H9 (cell line): ENCODE results near the gene KCNAB2. TPM values are rescaled to one million over a fixed set of nuclear protein-coding genes. Genes with fewer than 3 reads are reported as not detected.

Experiments
- DNase-seq: peaks from one replicate; pipeline ENCODE4 v3.0.0-alpha.2; 2017
- H2AFZ ChIP-seq: one replicate; pipeline ENCODE4 v1.6.1; 2013; ENCODE audit warnings: mild to moderate bottlenecking, low read length, control low read depth, moderate library complexity
- H2AK5ac ChIP-seq: 2 replicates; pipeline ENCODE4 v1.6.1; 2013; ENCODE audit warnings: low read length, control low read depth, mixed read lengths; ENCODE audit not compliant: insufficient read length
- H2BK120ac ChIP-seq: one replicate; pipeline ENCODE4 v1.6.1; 2013; ENCODE audit warnings: low read depth, mild to moderate bottlenecking, low read length, control low read depth, inconsistent platforms; ENCODE audit not compliant: poor library complexity, severe bottlenecking
- H2BK12ac ChIP-seq: 2 replicates; pipeline ENCODE4 v1.6.1; 2013; ENCODE audit warnings: low read length, control low read depth, mixed read lengths, low read depth; ENCODE audit not compliant: insufficient read length
- H2BK15ac ChIP-seq: 2 replicates; pipeline ENCODE4 v1.6.1; 2013; ENCODE audit warnings: low read depth, low read length, control low read depth
- H2BK20ac ChIP-seq: one replicate; pipeline ENCODE4 v1.6.1; 2013; ENCODE audit warnings: low read depth, mild to moderate bottlenecking, low read length, control low read depth, inconsistent platforms; ENCODE audit not compliant: poor library complexity, severe bottlenecking
- H2BK5ac ChIP-seq: 2 replicates; pipeline ENCODE4 v1.6.1; 2013; ENCODE audit warnings: low read length, control low read depth, mixed read lengths; ENCODE audit not compliant: insufficient read length
- H3K14ac ChIP-seq: 2 replicates; pipeline ENCODE4 v1.6.1; 2013; ENCODE audit warnings: low read length, control low read depth; ENCODE audit not compliant: insufficient read depth
- H3K18ac ChIP-seq: 2 replicates; pipeline ENCODE4 v1.6.1; 2013; ENCODE audit warnings: low read depth, mild to moderate bottlenecking, mixed read lengths, low read length, control low read depth; ENCODE audit not compliant: insufficient read length
- H3K23ac ChIP-seq: 2 replicates; pipeline ENCODE4 v1.6.1; 2013; ENCODE audit warnings: low read length, control low read depth, mixed read lengths, low read depth; ENCODE audit not compliant: insufficient read length
- H3K23me2 ChIP-seq: 2 replicates; pipeline ENCODE4 v1.6.1; 2013; ENCODE audit warnings: low read depth, mild to moderate bottlenecking, mixed read lengths, low read length, control low read depth; ENCODE audit not compliant: insufficient read length, poor library complexity, severe bottlenecking
- H3K27ac ChIP-seq: 2 replicates; pipeline ENCODE4 v1.5.1; 2013; ENCODE audit warnings: low read length, control low read depth, mixed read lengths, low read depth; ENCODE audit not compliant: insufficient read length
- H3K27me3 ChIP-seq: 2 replicates; pipeline ENCODE4 v1.6.1; 2013; ENCODE audit warnings: low read length, control low read depth, inconsistent platforms; ENCODE audit not compliant: insufficient read depth
- H3K4ac ChIP-seq: 2 replicates; pipeline ENCODE4 v1.6.1; 2013; ENCODE audit warnings: low read depth, mild to moderate bottlenecking, control low read depth, inconsistent platforms, low read length, moderate library complexity
- H3K4me1 ChIP-seq: 2 replicates; pipeline ENCODE4 v1.6.1; 2013; ENCODE audit warnings: low read length, control low read depth, inconsistent platforms; ENCODE audit not compliant: insufficient read depth
- H3K4me2 ChIP-seq: 2 replicates; pipeline ENCODE4 v1.6.1; 2013; ENCODE audit warnings: low read length, control low read depth, mixed read lengths; ENCODE audit not compliant: insufficient read length, insufficient read depth
- H3K56ac ChIP-seq: 2 replicates; pipeline ENCODE4 v1.6.1; 2013; ENCODE audit warnings: low read depth, mild to moderate bottlenecking, mixed read lengths, low read length, control low read depth; ENCODE audit not compliant: insufficient read length
- H3K79me1 ChIP-seq: 2 replicates; pipeline ENCODE4 v1.6.1; 2013; ENCODE audit warnings: low read depth, mild to moderate bottlenecking, moderate library complexity, low read length, control low read depth, inconsistent platforms; ENCODE audit not compliant: insufficient read depth, poor library complexity, severe bottlenecking
- H3K79me2 ChIP-seq: 2 replicates; pipeline ENCODE4 v1.6.1; 2013; ENCODE audit warnings: low read length, control low read depth, inconsistent platforms; ENCODE audit not compliant: insufficient read depth
- H3K9ac ChIP-seq: 2 replicates; pipeline ENCODE4 v1.6.1; 2013; ENCODE audit warnings: low read length, control low read depth, mixed read lengths; ENCODE audit not compliant: insufficient read length; ENCODE audit errors: extremely low read depth
- H3K9me3 ChIP-seq: one replicate; pipeline ENCODE4 v1.6.1; 2013; ENCODE audit warnings: low read depth, low read length, inconsistent platforms; ENCODE audit not compliant: control insufficient read depth
- H3T11ph ChIP-seq: one replicate; pipeline ENCODE4 v1.6.1; 2013; ENCODE audit warnings: mild to moderate bottlenecking, low read length, control low read depth, inconsistent platforms
- H4K20me1 ChIP-seq: one replicate; pipeline ENCODE4 v1.6.1; 2013; ENCODE audit not compliant: control insufficient read depth, insufficient read length, insufficient read depth
- H4K5ac ChIP-seq: 2 replicates; pipeline ENCODE4 v1.6.1; 2013; ENCODE audit warnings: low read depth, mild to moderate bottlenecking, mixed read lengths, low read length, control low read depth; ENCODE audit not compliant: insufficient read length
- H4K8ac ChIP-seq: replicated peaks from 2 replicates; pipeline ENCODE4 v1.6.1; 2013; ENCODE audit warnings: low read length, control low read depth, mixed read lengths, low read depth; ENCODE audit not compliant: insufficient read length
- H4K91ac ChIP-seq: 2 replicates; pipeline ENCODE4 v1.6.1; 2013; ENCODE audit warnings: low read depth, mild to moderate bottlenecking, moderate library complexity, mixed read lengths, low read length, control low read depth; ENCODE audit not compliant: insufficient read length
- H3K27ac Mint-ChIP-seq, 3 experiments: 2 replicates in 2 of 3; 3 replicates in 1 of 3; pipeline ENCODE4 v1.8.0; 2020 to 2021; ENCODE audit warnings: mixed read lengths in 3 of 3, mild to moderate bottlenecking in 1 of 3, moderate library complexity in 1 of 3
- H3K27me3 Mint-ChIP-seq: 2 replicates; pipeline ENCODE4 v1.8.0; 2021; ENCODE audit warnings: low read depth, mild to moderate bottlenecking, moderate library complexity, mixed read lengths
- H3K36me3 Mint-ChIP-seq, 3 experiments: 2 replicates in 2 of 3; 3 replicates in 1 of 3; pipeline ENCODE4 v1.8.0; 2020 to 2021; ENCODE audit warnings: low read depth in 3 of 3, mixed read lengths in 3 of 3; ENCODE audit not compliant: insufficient read depth in 1 of 3
- H3K4me1 Mint-ChIP-seq, 2 experiments: 2 replicates each; pipeline ENCODE4 v1.8.0; 2020; ENCODE audit warnings: mixed read lengths in 2 of 2
- H3K4me3 Mint-ChIP-seq, 2 experiments: 2 replicates in 1 of 2; 3 replicates in 1 of 2; pipeline ENCODE4 v1.8.0; 2020 to 2021; ENCODE audit warnings: mild to moderate bottlenecking in 2 of 2, mixed read lengths in 2 of 2, moderate library complexity in 1 of 2
- H3K9me3 Mint-ChIP-seq, 2 experiments: 2 replicates in 1 of 2; 3 replicates in 1 of 2; pipeline ENCODE4 v1.8.0; 2020; ENCODE audit warnings: mild to moderate bottlenecking in 2 of 2, mixed read lengths in 2 of 2, moderate library complexity in 1 of 2
- CTCF ChIP-seq: fragments of 200-600 bp; sonication (generic); conservative IDR thresholded peaks from 3 replicates; pipeline ENCODE4 v1.8.0; 2021; ENCODE audit warnings: antibody characterized with exemption, mild to moderate bottlenecking
- WGBS: extraction: QIAGEN DNeasy Blood & Tissue Kit; methylation state at CpG from one replicate; pipeline ENCODE4 v1.1.7; 2013; ENCODE audit warnings: missing lambda C conversion rate, low lambda C conversion rate, mixed read lengths; ENCODE audit not compliant: insufficient read length; ENCODE audit errors: extremely low coverage; 5-methylcytosine and 5-hydroxymethylcytosine counted together
- total RNA-seq: library from RNA; stranded (reverse); gene quantifications from 2 replicates; pipeline ENCODE4 v1.2.1, GENCODE V29; 2021

Gene KCNAB2
- total RNA-seq, 1 experiment from 2014 or later, result 8.3 TPM

GRCh38 chr1:6145864-6146410 is 100.2 kb downstream of the KCNAB2 start:
- Histone ChIP-seq H4K91ac (no peak overlapping the region), H2BK12ac (no peak overlapping the region), H3K9me3 (no peaks in the 10 kb centered on the region), H4K8ac (no peak overlapping the region), H3K18ac (no peak overlapping the region), H3T11ph (no peak overlapping the region), H4K20me1 (no peaks in the 10 kb centered on the region), H3K23ac (no peak overlapping the region), H2BK120ac (no peak overlapping the region), H4K5ac (no peak overlapping the region), H2BK15ac (no peak overlapping the region), H3K79me1 (no peaks in the 10 kb centered on the region), H3K79me2 (no peaks in the 10 kb centered on the region), H3K56ac (no peak overlapping the region), H3K4me1 (no peaks in the 10 kb centered on the region), H3K23me2 (peaks cover 7% of the 10 kb centered on the region), H3K4me2 (no peak overlapping the region), H2AFZ (no peak overlapping the region), H3K9ac (no peak overlapping the region), H3K14ac (no peak overlapping the region), H3K27ac (no peak overlapping the region), H3K27me3 (peaks cover 9% of the 10 kb centered on the region; the same call in 1 of the 2 replicates), H2BK5ac (no peak overlapping the region), H2AK5ac (no peak overlapping the region), H3K4ac (no peak overlapping the region), H2BK20ac (no peak overlapping the region)
- Mint-ChIP-seq H3K4me3 (no peak overlapping the region), H3K9me3 (no peaks in the 10 kb centered on the region), H3K36me3 (no peaks in the 10 kb centered on the region), H3K4me1 (peaks cover 2 to 9% of the 10 kb centered on the region in 2 experiments; a peak in 2 of 4 replicates), H3K27me3 (peaks cover 47% of the 10 kb centered on the region), H3K27ac (no peak overlapping the region; a peak in 1 of 7 replicates)
- no peak for DNase-seq
- no CpG with 5 or more reads among the region's 24 CpGs for WGBS
- no peak for TF ChIP-seq CTCF
